Measurements from ENCODE around the gene GALNTL6.
"Not testable (repeated sequence)": the region's sequence is repeated elsewhere in the genome, so short reads cannot be mapped to it uniquely, and the experiment has no call there.

GALNTL6 gene

GRCh38 chr4:172412851-172413580 is 599.8 kb downstream of the GALNTL6 start:
- DNase-seq, result no peak

GRCh38 chr4:172428979-172429378 is 615.8 kb downstream of the GALNTL6 start:
- not testable (repeated sequence) for DNase-seq

GRCh38 chr4:172480471-172480870 is 667.3 kb downstream of the GALNTL6 start:
- no peak for DNase-seq

- no peak for DNase-seq
Observed at GRCh38 chr4:172481802-172482508, 668.8 kb downstream of the GALNTL6 start.

- DNase-seq, result no peak
Observed at GRCh38 chr4:172485007-172485406, 671.8 kb downstream of the GALNTL6 start.

- DNase-seq, result no peak
Observed at GRCh38 chr4:172486531-172486930, 673.3 kb downstream of the GALNTL6 start.

- DNase-seq, result no peak
Observed at GRCh38 chr4:172489861-172490260, 676.7 kb downstream of the GALNTL6 start.

GRCh38 chr4:172495769-172496168 is 682.6 kb downstream of the GALNTL6 start:
- DNase-seq, result no peak

- no peak for DNase-seq
Observed at GRCh38 chr4:172497321-172497720, 684.1 kb downstream of the GALNTL6 start.

GRCh38 chr4:172514011-172514410 is 700.8 kb downstream of the GALNTL6 start:
- no peak for DNase-seq

GRCh38 chr4:172514801-172515200 is 701.6 kb downstream of the GALNTL6 start:
- no peak for DNase-seq

- DNase-seq, result no peak
Observed at GRCh38 chr4:172515266-172515879, 702.2 kb downstream of the GALNTL6 start.

- DNase-seq, result peak; percentile 3
Observed at GRCh38 chr4:172517391-172517790, 704.2 kb downstream of the GALNTL6 start.

- DNase-seq, result no peak
Observed at GRCh38 chr4:172521248-172521647, 708.0 kb downstream of the GALNTL6 start.

GRCh38 chr4:172521680-172522079 is 708.5 kb downstream of the GALNTL6 start:
- no peak for DNase-seq

GRCh38 chr4:172543249-172543648 is 730.0 kb downstream of the GALNTL6 start:
- DNase-seq, result no peak

- no peak for DNase-seq
Observed at GRCh38 chr4:172546782-172547181, 733.6 kb downstream of the GALNTL6 start.

GRCh38 chr4:172547724-172548123 is 734.5 kb downstream of the GALNTL6 start:
- peak; percentile 46 for DNase-seq

GRCh38 chr4:172553216-172553615 is 740.0 kb downstream of the GALNTL6 start:
- no peak for DNase-seq

GRCh38 chr4:172554588-172554987 is 741.4 kb downstream of the GALNTL6 start:
- DNase-seq, result no peak

- no peak for DNase-seq
Observed at GRCh38 chr4:172555725-172556124, 742.5 kb downstream of the GALNTL6 start.

GRCh38 chr4:172573899-172574298 is 760.7 kb downstream of the GALNTL6 start:
- no peak for DNase-seq

GRCh38 chr4:172578712-172579111 is 765.5 kb downstream of the GALNTL6 start:
- DNase-seq, result no peak

GRCh38 chr4:172584816-172585215 is 771.6 kb downstream of the GALNTL6 start:
- DNase-seq, result no peak

Measured in DMS153 (cell line).